ENCODE results near the gene SALL1.

SALL1 gene

GRCh38 chr16:51124896-51125295 is 26.2 kb downstream of the SALL1 start:
- Histone ChIP-seq H3K4me3 (ENCODE audit: low read depth, low read length) (no peak overlapping the region), H3K27me3 (replicated peaks) (no peaks in the 10 kb centered on the region), H3K36me3 (replicated peaks) (no peaks in the 10 kb centered on the region), H3K27ac (no peak overlapping the region)
- no peak for DNase-seq
- in situ Hi-C loops (cut with HindIII; ENCODE audit: low pct_ligation_motif_present, low sequenced_read_pairs), result no loop called here
- TF ChIP-seq CTCF (IDR thresholded peaks at IDR 0.05; ENCODE audit: low read depth, low read length, missing control alignments), result no peak

- no peak for DNase-seq
- no peak for TF ChIP-seq CTCF (IDR thresholded peaks at IDR 0.05; ENCODE audit: low read depth, low read length, missing control alignments)
- Histone ChIP-seq H3K27me3 (replicated peaks) (no peaks in the 10 kb centered on the region), H3K4me3 (ENCODE audit: low read depth, low read length) (no peak overlapping the region), H3K36me3 (replicated peaks) (no peaks in the 10 kb centered on the region), H3K27ac (no peak overlapping the region)
- in situ Hi-C loops (cut with HindIII; ENCODE audit: low pct_ligation_motif_present, low sequenced_read_pairs), result no loop called here
These were observed 29.2 kb downstream of the SALL1 start for GRCh38 chr16:51121850-51122249.

- DNase-seq, result no peak
- Histone ChIP-seq H3K27ac (no peak overlapping the region), H3K27me3 (replicated peaks) (no peaks in the 10 kb centered on the region), H3K4me3 (ENCODE audit: low read depth, low read length) (no peak overlapping the region), H3K36me3 (replicated peaks) (no peaks in the 10 kb centered on the region)
- no peak for TF ChIP-seq CTCF (IDR thresholded peaks at IDR 0.05; ENCODE audit: low read depth, low read length, missing control alignments)
- in situ Hi-C loops (cut with HindIII; ENCODE audit: low pct_ligation_motif_present, low sequenced_read_pairs), result no loop called here
These were observed 30.2 kb downstream of the SALL1 start for GRCh38 chr16:51120730-51121347.

GRCh38 chr16:51119973-51120729 is 30.9 kb downstream of the SALL1 start:
- in situ Hi-C loops (cut with HindIII; ENCODE audit: low pct_ligation_motif_present, low sequenced_read_pairs), result no loop called here
- H3K27me3 ChIP-seq (replicated peaks), result no peaks in the 10 kb centered on the region
- no peak for DNase-seq
- TF ChIP-seq CTCF (IDR thresholded peaks at IDR 0.05; ENCODE audit: low read depth, low read length, missing control alignments), result no peak
- no peak overlapping the region for H3K4me3 ChIP-seq (ENCODE audit: low read depth, low read length)
- no peak overlapping the region for H3K27ac ChIP-seq
- H3K36me3 ChIP-seq (replicated peaks), result no peaks in the 10 kb centered on the region

GRCh38 chr16:51119556-51119955 is 31.5 kb downstream of the SALL1 start:
- TF ChIP-seq CTCF (IDR thresholded peaks at IDR 0.05; ENCODE audit: low read depth, low read length, missing control alignments), result no peak
- no peaks in the 10 kb centered on the region for H3K27me3 ChIP-seq (replicated peaks)
- H3K27ac ChIP-seq, result no peak overlapping the region
- no peak for DNase-seq
- in situ Hi-C loops (cut with HindIII; ENCODE audit: low pct_ligation_motif_present, low sequenced_read_pairs), result no loop called here
- H3K4me3 ChIP-seq (ENCODE audit: low read depth, low read length), result no peak overlapping the region
- H3K36me3 ChIP-seq (replicated peaks), result no peaks in the 10 kb centered on the region
